Colonic mucosa (tissue), 4 donors: ENCODE results near the gene TMTC4. TPM values are rescaled to one million over a fixed set of nuclear protein-coding genes. Genes with fewer than 3 reads are reported as not detected.
"Not testable (repeated sequence)": the region's sequence is repeated elsewhere in the genome, so short reads cannot be mapped to it uniquely, and the experiment has no call there.

ENCODE experiments used
- DNase-seq: peaks from one replicate; pipeline ENCODE4 v3.0.0-alpha.2; 2020
- H3K27ac ChIP-seq: fragments of 200-600 bp; one replicate; pipeline ENCODE4 v1.8.0; 2021
- H3K27me3 ChIP-seq: fragments of 200-600 bp; one replicate; pipeline ENCODE4 v1.8.0; 2021
- H3K36me3 ChIP-seq: fragments of 200-600 bp; one replicate; pipeline ENCODE4 v1.8.0; 2021
- H3K4me1 ChIP-seq: fragments of 200-600 bp; one replicate; pipeline ENCODE4 v1.8.0; 2021; ENCODE audit warnings: mild to moderate bottlenecking
- H3K4me3 ChIP-seq: fragments of 200-600 bp; one replicate; pipeline ENCODE4 v1.8.0; 2021
- H3K9ac ChIP-seq, 2 donors: one replicate each; pipeline ENCODE4 v1.7.0; 2013; ENCODE audit warnings: control low read depth in 2 of 2, low read depth in 2 of 2, low read length in 2 of 2
- H3K9me3 ChIP-seq: fragments of 200-600 bp; one replicate; pipeline ENCODE4 v1.8.0; 2021
- CTCF ChIP-seq: fragments of 200-600 bp; IDR thresholded peaks from one replicate; pipeline ENCODE4 v1.8.0; 2022; ENCODE audit warnings: antibody characterized with exemption, mild to moderate bottlenecking
- intact Hi-C: fragments of 100-400 bp; cut with DNase I; formaldehyde crosslinking; loops from one replicate; pipeline ENCODE4 v1.14.1; 2022
- total RNA-seq, 2 donors: library from RNA; stranded (reverse); fragmentation: NEBNext Ultra II Directional in 1 of 2; extraction: Animal tissue kit (Norgen Biotek cat#: 25700) in 1 of 2; gene quantifications; one replicate each; pipeline ENCODE4 v1.2.1, GENCODE V29; 2021
- donor health status: healthy.
- donor health status: DM: no; HTN: no; CAD: no.
- donor health status: DM: no; HTN: no; CAD: no.

Gene TMTC4
- total RNA-seq, 2 donors from 2014 or later = 18.2 to 21.4 TPM

GRCh38 chr13:100710176-100710575, 35.6 kb upstream of the TMTC4 start:
- Histone ChIP-seq H3K9ac (no peak overlapping the region), H3K27ac (no peak overlapping the region), H3K9me3 (no peaks in the 10 kb centered on the region), H3K4me3 (no peak overlapping the region), H3K27me3 (no peaks in the 10 kb centered on the region), H3K36me3 (no peaks in the 10 kb centered on the region), H3K4me1 (no peaks in the 10 kb centered on the region)
- TF ChIP-seq CTCF = no peak
- no peak for DNase-seq
- intact Hi-C loops = no loop called here

GRCh38 chr13:100707818-100708740, 33.5 kb upstream of the TMTC4 start:
- no peaks in the 10 kb centered on the region for H3K9me3 ChIP-seq
- no peak for DNase-seq
- intact Hi-C loops = no loop called here
- no peaks in the 10 kb centered on the region for H3K27me3 ChIP-seq
- H3K9ac ChIP-seq = no peak overlapping the region
- no peaks in the 10 kb centered on the region for H3K36me3 ChIP-seq
- TF ChIP-seq CTCF = no peak
- H3K4me3 ChIP-seq = no peak overlapping the region
- H3K27ac ChIP-seq = no peak overlapping the region
- no peaks in the 10 kb centered on the region for H3K4me1 ChIP-seq

GRCh38 chr13:100698331-100698730, 23.7 kb upstream of the TMTC4 start:
- H3K9ac ChIP-seq, H3K27me3 ChIP-seq, H3K27ac ChIP-seq, intact Hi-C loops, H3K4me1 ChIP-seq, DNase-seq, H3K4me3 ChIP-seq, H3K9me3 ChIP-seq, H3K36me3 ChIP-seq: not testable (repeated sequence)

GRCh38 chr13:100695509-100695773, 20.8 kb upstream of the TMTC4 start:
- H3K27ac ChIP-seq = no peak overlapping the region
- no peaks in the 10 kb centered on the region for H3K4me1 ChIP-seq
- H3K27me3 ChIP-seq = no peaks in the 10 kb centered on the region
- no peak for TF ChIP-seq CTCF
- H3K9me3 ChIP-seq = no peaks in the 10 kb centered on the region
- no peak overlapping the region for H3K4me3 ChIP-seq
- H3K9ac ChIP-seq = no peak overlapping the region
- no peak for DNase-seq
- H3K36me3 ChIP-seq = no peaks in the 10 kb centered on the region
- intact Hi-C loops = no loop called here

GRCh38 chr13:100694722-100695508, 20.3 kb upstream of the TMTC4 start:
- no peaks in the 10 kb centered on the region for H3K27me3 ChIP-seq
- no peak overlapping the region for H3K9ac ChIP-seq
- H3K9me3 ChIP-seq = no peaks in the 10 kb centered on the region
- no peak overlapping the region for H3K4me3 ChIP-seq
- peak; percentile 28 for DNase-seq
- H3K27ac ChIP-seq = no peak overlapping the region
- H3K4me1 ChIP-seq = no peaks in the 10 kb centered on the region
- no peaks in the 10 kb centered on the region for H3K36me3 ChIP-seq
- no peak for TF ChIP-seq CTCF
- intact Hi-C loops = no loop called here

GRCh38 chr13:100689191-100689590, 14.6 kb upstream of the TMTC4 start:
- H3K9me3 ChIP-seq = no peaks in the 10 kb centered on the region
- H3K27me3 ChIP-seq = no peaks in the 10 kb centered on the region
- intact Hi-C loops = no loop called here
- H3K4me1 ChIP-seq = no peaks in the 10 kb centered on the region
- no peak for DNase-seq
- no peak overlapping the region for H3K9ac ChIP-seq
- no peak for TF ChIP-seq CTCF
- no peaks in the 10 kb centered on the region for H3K36me3 ChIP-seq
- H3K27ac ChIP-seq = no peak overlapping the region
- no peak overlapping the region for H3K4me3 ChIP-seq
